Pancreas (tissue), 10 donors: ENCODE data around the gene SUV39H1. TPM values are rescaled to one million over a fixed set of nuclear protein-coding genes. Genes with fewer than 3 reads are reported as not detected.

Experiments used
- ATAC-seq, 4 donors: fragments of 200-7000 bp; cut with Tn5 transposase; one replicate each; pipeline versions ENCODE4 v1.8.0 to v1.9.1; 2020; ENCODE audit warnings: mild to moderate bottlenecking in 4 of 4, moderate library complexity in 4 of 4
- DNase-seq, 6 donors: peaks; one replicate each; pipeline ENCODE4 v3.0.0-alpha.2; 2020
- FAIRE-seq: peaks from 2 replicates; lab custom pipeline; 2012; peaks lifted over from hg19 to GRCh38; lab: Jason Lieb, UNC
- H3K27ac ChIP-seq, 4 donors: fragments of 200-600 bp; sonication (generic); 1 replicate in 3 of 4; 2 replicates in 1 of 4; pipeline versions ENCODE4 v1.5.0 to v1.8.0; 2020
- H3K27me3 ChIP-seq, 4 donors: fragments of 200-600 bp; one replicate each; pipeline ENCODE4 v1.8.0; 2021
- H3K36me3 ChIP-seq, 3 donors: fragments of 200-600 bp; sonication (generic) in 1 of 3; one replicate each; pipeline versions ENCODE4 v1.5.0 to v1.8.0; 2020 to 2021
- H3K4me1 ChIP-seq, 3 donors: fragments of 200-600 bp; one replicate each; pipeline ENCODE4 v1.8.0; 2021
- H3K4me3 ChIP-seq, 4 donors: fragments of 200-600 bp; sonication (generic) in 2 of 4; one replicate each; pipeline versions ENCODE4 v1.5.0 to v1.8.0; 2020 to 2021
- H3K9me3 ChIP-seq, 4 donors: fragments of 200-600 bp; one replicate each; pipeline ENCODE4 v1.8.0; 2021
- CTCF ChIP-seq, 4 donors: fragments of 200-600 bp; sonication (generic) in 3 of 4; IDR thresholded peaks; one replicate each; pipeline versions ENCODE4 v1.5.0 to v1.8.0; 2021; ENCODE audit warnings: antibody characterized with exemption in 4 of 4
- WGBS, 2 donors: extraction: QIAGEN DNeasy Blood & Tissue Kit; methylation state at CpG; one replicate each; pipeline ENCODE4 v1.1.7; 2013; 5-methylcytosine and 5-hydroxymethylcytosine counted together
- intact Hi-C, 3 donors: fragments of 100-400 bp; cut with DNase I; formaldehyde crosslinking; loops; one replicate each; pipeline versions ENCODE4 v1.11.1 to v1.14.2; 2022
- polyA plus RNA-seq, 2 donors: library from polyadenylated mRNA; stranded (reverse); fragments of 200-250 nt; gene quantifications; one replicate each; pipeline ENCODE4 v1.2.3, GENCODE V29; 2013
- total RNA-seq, 6 donors: library from RNA; stranded (reverse); fragmentation: NEBNext Ultra II Directional in 4 of 6; extraction: Animal tissue kit (Norgen Biotek cat#: 25700) in 4 of 6; gene quantifications; one replicate each; pipeline versions ENCODE4 v1.2.1 to v1.2.4, GENCODE V29; 2021 to 2023
- donor health status: healthy with polysubstance abuse.
- donor health status: DM: no; HTN: no; CAD: no; lungs with moderate emphysema.
- donor health status: DM: no; HTN: no; CAD: no.
- donor health status: control.
- donor health status: control.
- donor health status: Bipolar disorder and iron deficiency.
- donor health status: DM: yes; HTN: yes; CAD: no.
- donor health status: DM: no; HTN: no; CAD: no.
- donor health status: DM: no; HTN: no; CAD: no.
- donor health status: DM: yes; HTN: yes; CAD: no.

The SUV39H1 gene
- total and polyA plus RNA-seq, 8 donors, result 0.88 to 2.8 (median 1.9) TPM

GRCh38 chrX:48705871-48706270 is 9.3 kb downstream of the SUV39H1 start:
- Histone ChIP-seq H3K36me3 (no peaks in the 10 kb centered on the region), H3K9me3 (no peaks in the 10 kb centered on the region), H3K27ac (no peak overlapping the region), H3K27me3 (no peaks in the 10 kb centered on the region), H3K4me1 (no peaks in the 10 kb centered on the region), H3K4me3 (no peak overlapping the region)
- intact Hi-C loops, result no loop called here
- no peak for TF ChIP-seq CTCF (IDR thresholded peaks at IDR 0.05)
- FAIRE-seq (no peak), ATAC-seq (no peak), DNase-seq (no peak)
- 83 to 94% methylated on average over 11 to 12 of the region's 12 CpGs for WGBS, 2 donors

- Histone ChIP-seq H3K4me3 (no peak overlapping the region), H3K27ac (no peak overlapping the region), H3K9me3 (no peaks in the 10 kb centered on the region), H3K4me1 (no peaks in the 10 kb centered on the region), H3K36me3 (no peaks in the 10 kb centered on the region), H3K27me3 (no peaks in the 10 kb centered on the region)
- WGBS, 2 donors, result 83 to 97% methylated on average over 7 of the region's 7 CpGs
- intact Hi-C loops, result no loop called here
- DNase-seq, result no peak
- no peak for ATAC-seq
- no peak for FAIRE-seq
- no peak for TF ChIP-seq CTCF (IDR thresholded peaks at IDR 0.05)
Observed at GRCh38 chrX:48709522-48710112, 13.1 kb downstream of the SUV39H1 start.

GRCh38 chrX:48711162-48711928 is 14.8 kb downstream of the SUV39H1 start:
- DNase-seq (no peak), FAIRE-seq (no peak), ATAC-seq (no peak)
- H3K27ac ChIP-seq, result no peak overlapping the region
- no peaks in the 10 kb centered on the region for H3K9me3 ChIP-seq
- no peaks in the 10 kb centered on the region for H3K4me1 ChIP-seq
- 52 to 73% methylated on average over 9 of the region's 9 CpGs for WGBS, 2 donors
- H3K36me3 ChIP-seq, result no peaks in the 10 kb centered on the region
- no peak for TF ChIP-seq CTCF (IDR thresholded peaks at IDR 0.05)
- H3K4me3 ChIP-seq, result no peak overlapping the region
- intact Hi-C loops, result no loop called here
- no peaks in the 10 kb centered on the region for H3K27me3 ChIP-seq

GRCh38 chrX:48711929-48712505 is 15.5 kb downstream of the SUV39H1 start:
- Histone ChIP-seq H3K9me3 (no peaks in the 10 kb centered on the region), H3K36me3 (no peaks in the 10 kb centered on the region), H3K4me3 (no peak overlapping the region), H3K4me1 (no peaks in the 10 kb centered on the region), H3K27ac (no peak overlapping the region), H3K27me3 (no peaks in the 10 kb centered on the region)
- no peak for TF ChIP-seq CTCF (IDR thresholded peaks at IDR 0.05)
- DNase-seq (no peak), ATAC-seq (no peak), FAIRE-seq (no peak)
- intact Hi-C loops, result no loop called here
- 53 to 63% methylated on average over 7 of the region's 7 CpGs for WGBS, 2 donors

GRCh38 chrX:48713847-48714246 is 17.3 kb downstream of the SUV39H1 start:
- H3K27me3 ChIP-seq, result no peaks in the 10 kb centered on the region
- H3K36me3 ChIP-seq, result no peaks in the 10 kb centered on the region
- ATAC-seq (no peak), FAIRE-seq (no peak), DNase-seq (no peak)
- no peaks in the 10 kb centered on the region for H3K4me1 ChIP-seq
- TF ChIP-seq CTCF (IDR thresholded peaks at IDR 0.05), result no peak
- no peaks in the 10 kb centered on the region for H3K9me3 ChIP-seq
- intact Hi-C loops, result no loop called here
- H3K4me3 ChIP-seq, result no peak overlapping the region
- WGBS, 2 donors, result 58 to 74% methylated on average over 2 of the region's 2 CpGs
- no peak overlapping the region for H3K27ac ChIP-seq
